ENCODE results near the gene CNKSR3. TPM values are rescaled to one million over a fixed set of nuclear protein-coding genes. Genes with fewer than 3 reads are reported as not detected.

Gene CNKSR3
- polyA plus RNA-seq, 1 donor from 2014 or later = 3.0 TPM

DNA sequence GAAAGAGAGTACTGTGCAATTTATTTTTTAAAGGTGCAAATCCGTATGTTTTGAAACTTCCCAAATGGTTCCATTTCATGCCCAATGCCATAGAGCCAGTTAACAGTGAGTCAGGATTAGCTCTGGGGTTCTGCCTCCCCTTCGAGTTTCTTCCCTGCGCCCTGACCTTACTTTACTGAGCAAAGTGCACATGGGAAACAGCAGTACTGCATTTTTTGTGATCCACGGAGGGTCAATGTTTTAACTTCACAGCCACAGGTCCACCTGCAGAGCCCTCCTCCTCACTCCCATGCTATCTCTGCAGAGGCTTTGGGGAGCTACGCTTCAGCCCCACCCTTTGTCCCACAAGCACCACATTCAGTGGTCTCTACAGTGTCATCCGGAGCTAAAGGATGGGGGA is 44.0 kb upstream of the CNKSR3 start:
- H3K9ac ChIP-seq (ENCODE audit: low read length) = no peak overlapping the region
- no peaks in the 10 kb centered on the region for H3K27me3 ChIP-seq (ENCODE audit: insufficient read depth, low read depth, low read length)
- no peaks in the 10 kb centered on the region for H4K20me1 ChIP-seq (ENCODE audit: insufficient read depth)
- H2AFZ ChIP-seq (ENCODE audit: low read depth, low read length) = no peak overlapping the region
- H3K9me2 ChIP-seq (ENCODE audit: insufficient read depth, low read length) = no peaks in the 10 kb centered on the region
- no peaks in the 10 kb centered on the region for H3K36me3 ChIP-seq (ENCODE audit: insufficient read depth, low read length)
- no peak overlapping the region for H3K4me3 ChIP-seq (ENCODE audit: low read length)
- no peaks in the 10 kb centered on the region for H3K9me3 ChIP-seq (ENCODE audit: low read length)
- TF ChIP-seq, protein P1, sequence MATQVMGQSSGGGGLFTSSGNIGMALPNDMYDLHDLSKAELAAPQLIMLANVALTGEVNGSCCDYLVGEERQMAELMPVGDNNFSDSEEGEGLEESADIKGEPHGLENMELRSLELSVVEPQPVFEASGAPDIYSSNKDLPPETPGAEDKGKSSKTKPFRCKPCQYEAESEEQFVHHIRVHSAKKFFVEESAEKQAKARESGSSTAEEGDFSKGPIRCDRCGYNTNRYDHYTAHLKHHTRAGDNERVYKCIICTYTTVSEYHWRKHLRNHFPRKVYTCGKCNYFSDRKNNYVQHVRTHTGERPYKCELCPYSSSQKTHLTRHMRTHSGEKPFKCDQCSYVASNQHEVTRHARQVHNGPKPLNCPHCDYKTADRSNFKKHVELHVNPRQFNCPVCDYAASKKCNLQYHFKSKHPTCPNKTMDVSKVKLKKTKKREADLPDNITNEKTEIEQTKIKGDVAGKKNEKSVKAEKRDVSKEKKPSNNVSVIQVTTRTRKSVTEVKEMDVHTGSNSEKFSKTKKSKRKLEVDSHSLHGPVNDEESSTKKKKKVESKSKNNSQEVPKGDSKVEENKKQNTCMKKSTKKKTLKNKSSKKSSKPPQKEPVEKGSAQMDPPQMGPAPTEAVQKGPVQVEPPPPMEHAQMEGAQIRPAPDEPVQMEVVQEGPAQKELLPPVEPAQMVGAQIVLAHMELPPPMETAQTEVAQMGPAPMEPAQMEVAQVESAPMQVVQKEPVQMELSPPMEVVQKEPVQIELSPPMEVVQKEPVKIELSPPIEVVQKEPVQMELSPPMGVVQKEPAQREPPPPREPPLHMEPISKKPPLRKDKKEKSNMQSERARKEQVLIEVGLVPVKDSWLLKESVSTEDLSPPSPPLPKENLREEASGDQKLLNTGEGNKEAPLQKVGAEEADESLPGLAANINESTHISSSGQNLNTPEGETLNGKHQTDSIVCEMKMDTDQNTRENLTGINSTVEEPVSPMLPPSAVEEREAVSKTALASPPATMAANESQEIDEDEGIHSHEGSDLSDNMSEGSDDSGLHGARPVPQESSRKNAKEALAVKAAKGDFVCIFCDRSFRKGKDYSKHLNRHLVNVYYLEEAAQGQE (IDR thresholded peaks at IDR 0.05; ENCODE audit: borderline replicate concordance) = no peak
- no peak for TF ChIP-seq EP300 (conservative IDR thresholded peaks at IDR 0.05; ENCODE audit: poor library complexity, severe bottlenecking)
- no peak for TF ChIP-seq EZH2 (IDR thresholded peaks at IDR 0.05; ENCODE audit: borderline replicate concordance, insufficient read depth, low read length, poor library complexity, severe bottlenecking)
- TF ChIP-seq, protein P2, sequence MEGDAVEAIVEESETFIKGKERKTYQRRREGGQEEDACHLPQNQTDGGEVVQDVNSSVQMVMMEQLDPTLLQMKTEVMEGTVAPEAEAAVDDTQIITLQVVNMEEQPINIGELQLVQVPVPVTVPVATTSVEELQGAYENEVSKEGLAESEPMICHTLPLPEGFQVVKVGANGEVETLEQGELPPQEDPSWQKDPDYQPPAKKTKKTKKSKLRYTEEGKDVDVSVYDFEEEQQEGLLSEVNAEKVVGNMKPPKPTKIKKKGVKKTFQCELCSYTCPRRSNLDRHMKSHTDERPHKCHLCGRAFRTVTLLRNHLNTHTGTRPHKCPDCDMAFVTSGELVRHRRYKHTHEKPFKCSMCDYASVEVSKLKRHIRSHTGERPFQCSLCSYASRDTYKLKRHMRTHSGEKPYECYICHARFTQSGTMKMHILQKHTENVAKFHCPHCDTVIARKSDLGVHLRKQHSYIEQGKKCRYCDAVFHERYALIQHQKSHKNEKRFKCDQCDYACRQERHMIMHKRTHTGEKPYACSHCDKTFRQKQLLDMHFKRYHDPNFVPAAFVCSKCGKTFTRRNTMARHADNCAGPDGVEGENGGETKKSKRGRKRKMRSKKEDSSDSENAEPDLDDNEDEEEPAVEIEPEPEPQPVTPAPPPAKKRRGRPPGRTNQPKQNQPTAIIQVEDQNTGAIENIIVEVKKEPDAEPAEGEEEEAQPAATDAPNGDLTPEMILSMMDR (IDR thresholded peaks at IDR 0.05; ENCODE audit: poor library complexity, severe bottlenecking) = no peak
- no peak for TF ChIP-seq RAD21 (conservative IDR thresholded peaks at IDR 0.05)
- TF ChIP-seq SMC3 (conservative IDR thresholded peaks at IDR 0.05; ENCODE audit: poor library complexity) = no peak
- TF ChIP-seq MXI1 (conservative IDR thresholded peaks at IDR 0.05; ENCODE audit: poor library complexity, severe bottlenecking) = no peak
- no peak for TF ChIP-seq TAF1 (IDR thresholded peaks at IDR 0.05; ENCODE audit: low read depth)
- no peaks in the 10 kb centered on the region for H3K79me2 ChIP-seq (replicated peaks; ENCODE audit: insufficient read depth, low read length)
- H3F3A ChIP-seq (ENCODE audit: insufficient read depth, low read length, poor library complexity, severe bottlenecking) = no peaks in the 10 kb centered on the region
- H3K4me2 ChIP-seq (ENCODE audit: low read length) = no peak overlapping the region
- no peak overlapping the region for H3K27ac ChIP-seq (ENCODE audit: low read length)

DNA sequence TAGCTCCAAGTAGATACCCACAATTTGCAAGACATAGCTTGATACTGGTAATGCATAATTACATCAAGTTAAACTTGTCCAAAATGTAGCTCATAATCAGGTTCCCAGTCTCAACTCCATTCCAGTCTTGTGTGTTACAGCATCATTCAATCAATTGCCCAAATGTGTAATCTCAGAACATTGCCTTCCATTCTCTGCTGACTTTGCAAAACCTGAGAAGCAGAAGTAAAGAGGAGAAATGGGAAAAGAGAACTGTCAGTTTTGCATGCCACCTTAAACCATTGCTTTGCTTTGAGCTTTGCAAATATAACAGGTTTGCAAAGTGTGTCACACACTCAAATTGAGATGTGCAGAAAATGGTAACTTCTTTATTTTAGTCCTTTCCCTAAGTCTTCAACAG is 40.3 kb upstream of the CNKSR3 start:
- no peak for TF ChIP-seq TAF1 (IDR thresholded peaks at IDR 0.05; ENCODE audit: low read depth)
- TF ChIP-seq, protein P1 (IDR thresholded peaks at IDR 0.05; ENCODE audit: borderline replicate concordance) = no peak
- TF ChIP-seq, protein P2 (IDR thresholded peaks at IDR 0.05; ENCODE audit: poor library complexity, severe bottlenecking) = no peak
- no peak for TF ChIP-seq MXI1 (conservative IDR thresholded peaks at IDR 0.05; ENCODE audit: poor library complexity, severe bottlenecking)
- no peak for TF ChIP-seq POLR2AphosphoS5 (IDR thresholded peaks at IDR 0.05)
- TF ChIP-seq EP300 (conservative IDR thresholded peaks at IDR 0.05; ENCODE audit: poor library complexity, severe bottlenecking) = no peak
- no peak for TF ChIP-seq SMC3 (conservative IDR thresholded peaks at IDR 0.05; ENCODE audit: poor library complexity)
- TF ChIP-seq EZH2 (IDR thresholded peaks at IDR 0.05; ENCODE audit: borderline replicate concordance, insufficient read depth, low read length, poor library complexity, severe bottlenecking) = no peak
- Histone ChIP-seq H3K27me3 (ENCODE audit: insufficient read depth, low read depth, low read length) (no peaks in the 10 kb centered on the region), H3K9me2 (ENCODE audit: insufficient read depth, low read length) (no peaks in the 10 kb centered on the region), H3K79me2 (replicated peaks; ENCODE audit: insufficient read depth, low read length) (no peaks in the 10 kb centered on the region), H3K9ac (ENCODE audit: low read length) (no peak overlapping the region), H3K27ac (ENCODE audit: low read length) (no peak overlapping the region), H3K4me3 (ENCODE audit: low read length) (no peak overlapping the region), H3F3A (ENCODE audit: insufficient read depth, low read length, poor library complexity, severe bottlenecking) (no peaks in the 10 kb centered on the region), H3K36me3 (ENCODE audit: insufficient read depth, low read length) (no peaks in the 10 kb centered on the region), H2AFZ (ENCODE audit: low read depth, low read length) (no peak overlapping the region), H4K20me1 (ENCODE audit: insufficient read depth) (no peaks in the 10 kb centered on the region), H3K4me2 (ENCODE audit: low read length) (no peak overlapping the region), H3K9me3 (ENCODE audit: low read length) (no peaks in the 10 kb centered on the region)

All from neural cell (in vitro differentiated cells).